Renal pelvis (tissue), 4 donors: ENCODE data around the gene KCNQ2. TPM values are rescaled to one million over a fixed set of nuclear protein-coding genes. Genes with fewer than 3 reads are reported as not detected.

Source experiments
- DNase-seq: peaks from one replicate; pipeline ENCODE4 v3.0.0-alpha.2; 2013
- polyA plus RNA-seq, 3 donors: library from polyadenylated mRNA; unstranded; fragments of 120-200 nt; gene quantifications; one replicate each; pipeline ENCODE4 v1.2.1, GENCODE V29; 2013; ENCODE audit not compliant: insufficient read length in 3 of 3

Gene KCNQ2
- polyA plus RNA-seq, 3 donors, result 7.1 to 8.9 (median 8.1) TPM

DNA sequence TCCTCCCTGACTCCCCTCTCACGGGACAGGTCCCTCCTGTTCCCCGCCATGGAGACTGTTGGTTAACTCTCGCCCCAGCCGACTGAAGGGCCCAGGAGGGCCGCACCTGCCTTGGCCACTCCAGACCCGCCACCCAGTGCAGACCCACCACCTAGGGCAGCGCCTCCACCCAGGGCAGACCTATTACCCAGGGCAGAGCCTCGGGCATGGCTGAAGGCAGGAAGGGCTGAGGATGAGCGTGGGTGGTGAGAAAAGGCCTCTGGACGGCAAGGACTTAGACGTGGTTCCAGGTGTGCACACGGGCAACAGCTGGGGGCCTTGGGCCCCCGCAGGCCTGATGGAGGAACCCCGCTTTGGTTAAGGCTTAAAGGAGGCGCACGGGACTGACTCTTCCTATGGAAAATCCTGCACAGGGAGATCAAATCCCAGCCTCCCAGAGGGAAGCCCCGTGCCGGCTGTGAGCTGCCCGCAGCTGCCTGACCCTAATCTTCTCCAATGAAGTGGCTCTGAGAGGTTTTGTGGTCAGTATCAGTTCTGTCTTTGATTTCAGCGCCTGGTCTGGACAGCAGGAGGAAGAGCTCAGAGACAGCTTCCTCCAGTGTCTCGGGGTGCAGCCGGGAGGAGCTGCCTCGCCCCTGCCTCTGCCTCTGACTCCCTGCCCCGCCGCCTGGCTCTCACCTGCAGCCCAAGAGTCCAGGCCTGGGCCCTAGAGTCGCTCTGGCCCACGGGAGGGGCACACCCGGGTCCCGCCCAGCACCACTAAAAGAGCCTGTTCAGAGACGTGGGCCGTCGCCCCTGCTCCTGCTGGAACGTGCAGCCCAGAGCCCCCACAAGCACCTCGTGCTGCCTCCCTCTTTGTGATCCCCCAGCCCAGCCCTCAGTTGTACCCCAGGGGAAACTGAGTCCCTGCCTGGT is 99.2 kb downstream of the KCNQ2 start:
- DNase-seq, result no peak

DNA sequence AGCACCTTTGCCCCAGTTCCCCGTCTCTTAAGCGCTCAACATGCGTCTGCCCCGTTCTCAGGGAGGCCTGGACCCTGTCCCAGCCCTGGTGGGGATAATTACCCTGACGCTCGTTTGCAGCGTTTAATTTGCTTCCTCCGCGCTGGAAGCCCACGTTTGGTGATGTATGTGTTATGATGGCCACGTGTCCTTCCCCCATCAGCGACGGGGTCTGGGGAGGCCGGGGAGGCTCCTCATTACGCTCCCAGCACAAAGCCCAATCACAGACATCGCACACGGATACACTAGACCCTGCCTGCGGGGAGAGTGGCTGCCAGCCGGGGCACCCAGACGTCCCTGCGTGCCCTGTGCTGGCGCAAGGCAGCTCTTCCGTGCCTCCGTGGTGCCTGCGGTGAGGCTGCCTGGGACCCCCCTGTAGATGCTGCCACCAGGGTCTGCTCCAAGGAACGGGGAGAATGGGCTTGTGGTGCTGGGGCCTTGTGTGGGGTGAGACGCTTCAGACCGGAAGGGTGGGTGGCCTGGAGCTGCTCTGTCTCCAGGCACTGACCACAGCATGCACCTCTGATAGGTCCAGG is 101.1 kb downstream of the KCNQ2 start:
- no peak for DNase-seq

DNA sequence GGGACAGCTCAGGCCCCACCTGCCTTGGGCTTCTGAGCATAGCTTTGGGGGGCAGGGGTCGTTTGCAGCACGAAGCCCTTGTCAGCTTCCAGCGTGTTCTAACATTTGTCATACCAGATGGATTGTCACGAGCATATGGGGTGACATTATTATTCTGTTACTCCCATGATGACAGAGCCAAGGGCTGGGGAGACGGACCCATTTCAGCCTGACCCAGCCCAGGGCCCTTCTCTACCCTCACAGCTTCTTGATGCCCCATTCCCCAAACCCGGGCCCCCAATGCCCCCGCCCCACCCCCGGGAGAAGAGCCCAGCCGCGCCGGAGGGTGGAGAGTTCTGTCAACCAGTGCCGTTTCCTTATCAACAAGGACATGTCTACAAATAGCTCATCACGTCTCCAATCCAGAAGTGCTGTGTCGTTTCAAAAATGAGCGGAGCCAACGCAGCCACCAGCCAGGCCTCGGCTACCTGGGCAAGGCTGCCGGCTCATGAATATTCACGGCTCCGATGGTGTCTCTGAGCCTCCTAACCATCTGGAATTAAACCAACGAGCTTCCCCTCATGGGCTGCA is 101.8 kb downstream of the KCNQ2 start:
- DNase-seq, result no peak

DNA sequence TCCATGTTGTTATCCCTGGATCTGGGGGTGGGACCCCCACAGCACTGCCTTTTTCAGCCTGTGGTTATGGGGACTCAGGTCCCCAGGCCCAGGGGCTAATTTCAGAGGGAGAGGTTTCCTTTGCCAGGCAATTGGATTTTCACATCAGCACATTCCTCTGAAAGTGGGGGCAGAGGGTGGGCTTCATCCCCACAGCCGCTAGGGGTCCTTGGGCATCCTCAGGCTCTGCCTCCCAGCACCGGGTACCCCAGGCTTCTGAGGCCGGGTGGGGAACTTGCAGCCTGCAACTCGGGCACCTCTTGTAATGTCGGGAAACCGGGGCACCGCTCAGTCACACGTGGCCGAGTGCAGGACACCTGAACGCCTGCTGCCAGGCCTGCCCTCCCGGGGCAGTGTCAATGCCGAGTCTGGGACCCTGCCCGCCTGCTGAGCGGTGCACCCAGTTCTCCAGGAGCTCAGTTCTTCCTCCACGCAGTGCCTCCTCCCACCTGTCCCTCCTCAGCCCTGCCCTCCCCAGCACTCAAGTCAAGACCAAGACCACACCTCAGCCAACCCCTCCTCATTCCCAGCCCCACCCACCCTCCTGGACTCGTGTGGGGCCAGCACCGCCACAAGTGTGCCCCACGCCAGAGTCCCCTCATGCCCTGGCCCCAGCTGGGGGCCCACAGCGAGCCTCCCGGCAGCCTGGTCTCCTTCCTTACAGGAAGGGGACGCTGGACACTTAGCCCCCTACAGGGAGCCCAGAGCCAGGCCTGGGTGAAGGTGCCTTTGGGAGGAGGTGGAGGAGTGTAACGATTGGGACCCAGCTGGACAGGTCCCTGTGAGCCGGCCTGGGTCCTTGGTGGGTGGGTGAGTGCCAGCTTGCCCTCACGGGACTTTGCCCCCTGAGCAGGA is 102.5 kb downstream of the KCNQ2 start:
- DNase-seq, result no peak

DNA sequence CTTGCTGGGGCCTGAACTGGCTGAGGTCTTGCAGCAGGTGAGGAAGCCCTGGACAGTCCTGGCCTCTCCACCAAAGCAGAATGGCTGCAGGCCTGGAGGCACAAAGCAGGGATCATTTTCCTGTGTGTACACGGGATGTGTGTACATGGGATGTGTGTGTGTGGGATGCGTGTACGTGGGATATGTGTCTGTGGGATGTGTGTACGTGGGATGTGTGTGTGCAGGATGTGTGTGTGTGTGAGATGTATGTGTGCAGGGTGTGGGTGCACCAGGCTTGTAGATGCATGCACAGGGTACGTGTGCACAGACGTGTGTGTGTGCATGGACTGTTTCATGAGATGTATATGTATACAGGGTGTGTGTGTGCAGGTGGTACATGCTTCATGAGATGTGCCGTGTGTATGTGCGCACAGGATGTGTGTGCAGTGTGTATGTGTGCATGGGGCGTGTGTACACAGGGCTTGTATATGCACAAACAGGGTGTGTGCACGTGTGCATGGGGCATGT is 103.4 kb downstream of the KCNQ2 start:
- DNase-seq, result no peak

GRCh38 chr20:63368151-63368550 is 104.3 kb downstream of the KCNQ2 start:
- no peak for DNase-seq

- no peak for DNase-seq
Observed at GRCh38 chr20:63367446-63368055, 104.9 kb downstream of the KCNQ2 start.

- no peak for DNase-seq
Observed at GRCh38 chr20:63366390-63367365, 105.8 kb downstream of the KCNQ2 start.

DNA sequence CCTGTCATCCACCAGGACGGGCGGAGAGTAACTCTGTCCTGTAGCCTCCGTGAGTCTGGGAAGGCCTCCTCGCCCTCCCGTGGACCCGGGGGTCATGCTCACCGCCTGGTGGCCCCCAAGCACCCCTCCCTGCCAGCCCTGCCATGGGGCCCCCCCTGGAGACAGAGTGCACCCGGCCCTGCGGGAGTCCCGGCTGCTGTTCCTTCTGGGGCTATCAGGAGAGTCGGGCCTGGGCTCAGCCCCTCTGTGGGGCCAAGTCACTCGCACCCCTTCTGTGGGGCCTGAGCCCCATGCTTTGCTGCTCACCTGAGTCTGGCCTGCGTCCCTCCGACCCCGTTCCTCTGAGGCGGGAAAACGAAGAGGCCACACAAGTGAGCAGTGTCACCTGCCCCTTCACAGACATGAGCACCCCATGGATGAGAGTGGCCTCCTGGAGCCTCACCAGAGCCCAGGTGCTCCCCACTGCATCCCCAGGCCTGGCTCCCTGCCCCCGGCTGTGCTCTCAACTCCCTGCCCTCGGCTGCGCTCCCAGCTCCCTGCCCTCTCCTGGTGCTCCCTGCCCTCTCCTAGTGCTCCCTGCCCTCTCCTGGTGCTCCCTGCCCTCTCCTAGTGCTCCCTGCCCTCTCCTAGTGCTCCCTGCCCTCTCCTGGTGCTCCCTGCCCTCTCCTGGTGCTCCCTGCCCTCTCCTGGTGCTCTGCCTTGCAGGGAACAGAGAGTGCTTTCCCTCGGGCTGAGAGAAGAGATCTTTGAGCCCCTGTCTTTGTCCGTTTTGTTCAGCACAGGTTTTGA is 106.7 kb downstream of the KCNQ2 start:
- DNase-seq, result no peak

GRCh38 chr20:63364801-63365585 is 107.5 kb downstream of the KCNQ2 start:
- DNase-seq, result no peak

GRCh38 chr20:63363981-63364561 is 108.4 kb downstream of the KCNQ2 start:
- no peak for DNase-seq

GRCh38 chr20:63363013-63363957 is 109.2 kb downstream of the KCNQ2 start:
- no peak for DNase-seq

GRCh38 chr20:63362436-63363009 is 109.9 kb downstream of the KCNQ2 start:
- DNase-seq, result no peak

DNA sequence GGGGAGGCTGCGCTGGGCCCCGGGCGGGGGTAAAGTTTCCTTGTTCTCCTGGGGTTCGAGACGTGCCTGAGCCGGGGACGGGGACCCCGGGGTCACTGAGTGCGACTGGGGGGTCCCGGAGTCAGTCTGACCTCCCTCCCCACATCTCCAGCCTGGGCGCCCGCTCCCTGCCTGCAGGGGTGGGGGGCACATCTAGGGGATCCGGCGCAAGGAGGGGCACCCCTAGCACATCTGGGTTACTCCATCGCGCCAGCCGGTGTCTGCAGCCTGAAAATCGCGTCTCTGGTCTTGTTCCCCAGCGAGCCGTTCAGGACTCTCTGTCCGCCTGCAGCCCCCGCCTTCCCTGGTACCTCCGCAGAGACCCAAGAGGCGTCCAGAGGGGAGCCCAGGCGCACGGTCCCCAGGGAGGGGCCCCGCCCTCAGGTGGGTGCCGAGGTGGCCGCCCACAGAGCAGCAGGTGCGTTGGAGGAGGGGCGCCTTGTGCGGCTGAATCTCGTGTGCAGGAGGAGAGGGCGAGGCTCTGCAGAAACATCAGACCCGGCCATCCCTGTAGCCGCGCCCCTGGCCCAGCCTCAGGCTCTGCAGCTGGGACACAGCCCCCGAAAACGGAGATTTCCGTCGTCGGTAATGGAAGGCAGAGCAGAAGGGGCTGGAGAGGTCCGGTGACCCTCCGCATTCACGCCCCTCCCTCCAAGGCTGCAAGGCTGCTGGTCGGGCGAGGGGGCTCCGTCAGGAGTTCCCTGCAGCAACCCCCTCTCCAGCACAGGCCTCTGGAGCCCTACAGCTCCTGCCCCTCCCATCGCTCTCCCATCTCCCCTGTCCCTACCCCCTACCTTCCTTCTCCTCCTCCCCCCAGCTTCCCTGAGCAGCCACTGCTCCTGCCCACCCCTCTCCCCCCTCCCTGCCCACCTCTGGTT is 110.7 kb downstream of the KCNQ2 start:
- no peak for DNase-seq

DNA sequence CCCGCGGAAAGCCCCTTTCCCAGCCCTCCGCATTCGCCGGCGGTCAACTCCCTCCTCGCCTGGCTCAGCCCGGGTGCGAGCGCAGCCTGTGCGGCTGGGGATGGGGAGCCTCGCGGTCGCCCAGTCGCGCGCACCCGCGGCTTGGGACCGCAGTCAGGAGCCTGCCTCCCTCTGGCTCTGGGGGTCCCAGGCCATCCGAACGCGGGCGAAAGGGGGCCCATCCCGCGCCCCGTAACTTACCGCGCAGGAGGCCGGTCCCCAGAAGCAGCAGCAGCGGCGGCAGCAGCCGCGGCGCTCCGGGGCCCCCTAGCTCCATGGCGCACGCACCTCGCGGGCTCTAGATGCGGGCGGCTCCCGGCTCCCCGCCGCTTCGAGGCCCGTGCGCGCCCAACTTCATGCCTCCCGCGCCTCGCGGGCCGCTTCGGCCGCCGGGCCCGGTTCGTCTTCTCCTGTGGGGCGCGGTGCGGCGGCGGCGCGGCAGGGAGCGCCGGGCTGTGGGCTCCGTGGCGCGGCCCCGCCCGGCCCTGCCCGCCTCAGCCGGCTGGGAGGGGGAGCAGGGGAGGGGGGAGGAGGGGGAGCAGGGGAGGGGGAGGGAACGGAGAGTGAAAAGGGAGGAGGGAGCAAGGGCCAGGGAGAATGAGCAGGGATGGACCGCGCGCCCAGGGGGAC is 111.5 kb downstream of the KCNQ2 start, which contains the start of gene CHRNA4:
CHRNA4 (minus strand) TSS at position 500 of the 669 bp plus-strand sequence; CDS start at position 316, 184 bp downstream.
- no peak for DNase-seq
